ENCODE results near the gene CDH3. TPM values are rescaled to one million over a fixed set of nuclear protein-coding genes. Genes with fewer than 3 reads are reported as not detected.

Gene CDH3
- total RNA-seq, 4 donors from 2014 or later: 0.32 to 2.0 TPM; not detected in 2

- Histone ChIP-seq H3K9me3 (no peaks in the 10 kb centered on the region), H3K4me1 (peaks cover 1 to 3% (median 2%) of the 10 kb centered on the region in 4 donors), H3K36me3 (no peaks in the 10 kb centered on the region), H3K4me3 (no peak overlapping the region), H3K27me3 (peaks cover 34% of the 10 kb centered on the region), H3K27ac (no peak overlapping the region)
- no peak for TF ChIP-seq EP300 (IDR thresholded peaks at IDR 0.05; ENCODE audit: low read depth)
- no peak for TF ChIP-seq POLR2A (IDR thresholded peaks at IDR 0.05)
- TF ChIP-seq CTCF (IDR thresholded peaks at IDR 0.05): no peak
- no peak for TF ChIP-seq POLR2AphosphoS5 (IDR thresholded peaks at IDR 0.05)
- in situ Hi-C loops (cut with MboI; ENCODE audit: low pct_ligation_motif_present in 1 of 4, low pct_unique_long_range_greater_than_20kb in 1 of 4, low sequenced_read_pairs in 3 of 4) (no loop called here), intact Hi-C loops (cut with DNase I; ENCODE audit: low total_unique reads) (no loop called here)
- WGBS, 2 donors (ENCODE audit: low coverage in 1 of 2): 88% methylated on average over 12 of the region's 12 CpGs; no CpG with 5 or more reads in 1 of the 2 donors
- no peak for DNase-seq
These were observed 6.0 kb downstream of the CDH3 start for GRCh38 chr16:68651136-68651535.

GRCh38 chr16:68652659-68653058 is 7.5 kb downstream of the CDH3 start:
- no peak for DNase-seq
- intact Hi-C loops (cut with DNase I; ENCODE audit: low total_unique reads): no loop called here
- Histone ChIP-seq H3K4me3 (no peak overlapping the region), H3K4me1 (no peaks in the 10 kb centered on the region), H3K36me3 (no peaks in the 10 kb centered on the region), H3K27me3 (peaks cover 18% of the 10 kb centered on the region), H3K9me3 (no peaks in the 10 kb centered on the region), H3K27ac (no peak overlapping the region)
- TF ChIP-seq EP300 (IDR thresholded peaks at IDR 0.05; ENCODE audit: low read depth): no peak
- no peak for TF ChIP-seq POLR2A (IDR thresholded peaks at IDR 0.05)
- TF ChIP-seq POLR2AphosphoS5 (IDR thresholded peaks at IDR 0.05): no peak
- no peak for TF ChIP-seq CTCF (IDR thresholded peaks at IDR 0.05)
- in situ Hi-C loops (cut with MboI; ENCODE audit: low pct_ligation_motif_present in 1 of 4, low pct_unique_long_range_greater_than_20kb in 1 of 4, low sequenced_read_pairs in 3 of 4): no loop called here
- 67 to 95% methylated on average over 1 to 2 of the region's 2 CpGs for WGBS, 2 donors (ENCODE audit: low coverage in 1 of 2)

- Histone ChIP-seq H3K4me3 (no peak overlapping the region), H3K4me1 (peaks cover 0 to 8% (median 3%) of the 10 kb centered on the region in 4 donors), H3K36me3 (no peaks in the 10 kb centered on the region), H3K27ac (no peak overlapping the region), H3K27me3 (no peaks in the 10 kb centered on the region), H3K9me3 (no peaks in the 10 kb centered on the region)
- intact Hi-C loops (cut with DNase I; ENCODE audit: low total_unique reads): no loop called here
- WGBS, 2 donors (ENCODE audit: low coverage in 1 of 2): 73 to 77% methylated on average over 5 to 6 of the region's 6 CpGs
- DNase-seq: no peak
- TF ChIP-seq POLR2AphosphoS5 (IDR thresholded peaks at IDR 0.05) (no peak), POLR2A (IDR thresholded peaks at IDR 0.05) (no peak), EP300 (IDR thresholded peaks at IDR 0.05; ENCODE audit: low read depth) (no peak), CTCF (IDR thresholded peaks at IDR 0.05) (no peak)
- in situ Hi-C loops (cut with MboI; ENCODE audit: low pct_ligation_motif_present in 1 of 4, low pct_unique_long_range_greater_than_20kb in 1 of 4, low sequenced_read_pairs in 3 of 4): no loop called here
These were observed 10.7 kb downstream of the CDH3 start for GRCh38 chr16:68655806-68656205.

GRCh38 chr16:68656751-68657150 is 11.6 kb downstream of the CDH3 start:
- Histone ChIP-seq H3K4me1 (peaks cover 0 to 8% (median 3%) of the 10 kb centered on the region in 4 donors), H3K4me3 (no peak overlapping the region), H3K36me3 (no peaks in the 10 kb centered on the region), H3K27ac (no peak overlapping the region), H3K9me3 (no peaks in the 10 kb centered on the region), H3K27me3 (no peaks in the 10 kb centered on the region)
- TF ChIP-seq POLR2A (IDR thresholded peaks at IDR 0.05): no peak
- no peak for TF ChIP-seq CTCF (IDR thresholded peaks at IDR 0.05)
- TF ChIP-seq EP300 (IDR thresholded peaks at IDR 0.05; ENCODE audit: low read depth): no peak
- TF ChIP-seq POLR2AphosphoS5 (IDR thresholded peaks at IDR 0.05): no peak
- DNase-seq: no peak
- intact Hi-C loops (cut with DNase I; ENCODE audit: low total_unique reads) (no loop called here), in situ Hi-C loops (cut with MboI; ENCODE audit: low pct_ligation_motif_present in 1 of 4, low pct_unique_long_range_greater_than_20kb in 1 of 4, low sequenced_read_pairs in 3 of 4) (no loop called here)
- 73% methylated on average over 2 of the region's 2 CpGs; no CpG with 5 or more reads in 1 of the 2 donors for WGBS, 2 donors (ENCODE audit: low coverage in 1 of 2)

Data from transverse colon (tissue), 4 donors.